Inferior parietal cortex (tissue), 1 donor: ENCODE results near the gene VCX2.
"Not testable (repeated sequence)": the region's sequence is repeated elsewhere in the genome, so short reads cannot be mapped to it uniquely, and the experiment has no call there.

Experiments
- DNase-seq: peaks from one replicate; pipeline ENCODE4 v3.0.0-alpha.2; 2016; ENCODE audit errors: extremely low spot score

Gene VCX2

DNA sequence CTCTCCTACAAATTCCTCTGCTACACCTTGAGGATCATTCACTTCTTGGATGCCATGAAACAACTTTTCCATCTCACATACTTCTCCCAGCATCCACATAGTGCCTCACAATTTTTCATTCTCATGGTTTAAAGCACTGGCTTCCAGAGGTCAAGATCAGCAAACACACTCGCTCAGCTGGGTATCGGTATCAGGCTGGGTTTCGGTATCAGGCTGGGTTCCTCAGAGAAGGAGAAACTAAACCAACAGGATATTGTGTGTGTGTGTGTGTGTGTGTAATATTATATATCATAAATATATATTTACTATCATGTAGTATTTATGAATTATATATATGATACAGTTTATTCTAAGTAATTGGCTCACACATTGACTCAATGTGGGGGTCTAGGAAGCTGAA lies at the start of gene VCX2:
VCX2 (minus strand) TSS at position 99 of the 400 bp plus-strand sequence. CDS start 624 bp downstream, outside the sequence.
- not testable (repeated sequence) for DNase-seq

DNA sequence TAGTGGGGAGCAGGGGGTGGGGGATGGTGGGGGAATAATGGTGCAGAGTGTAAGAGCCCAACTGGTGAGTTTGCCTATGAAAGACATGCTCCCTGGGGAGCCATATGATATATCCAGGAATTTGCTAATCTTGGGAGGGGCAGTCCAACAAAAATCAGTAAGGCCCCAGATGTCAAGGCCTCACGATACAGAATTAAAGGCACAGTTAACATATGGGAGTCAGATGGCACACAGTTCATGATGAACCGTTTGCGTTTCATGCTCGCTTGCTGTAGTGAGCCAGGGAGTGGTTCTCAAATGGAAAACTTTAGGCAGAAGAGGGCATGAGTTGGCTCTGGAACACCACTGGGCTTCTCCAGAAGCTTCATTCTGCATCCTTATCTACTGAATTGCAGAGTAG lies 33.9 kb upstream of the VCX2 start:
- no peak for DNase-seq

DNA sequence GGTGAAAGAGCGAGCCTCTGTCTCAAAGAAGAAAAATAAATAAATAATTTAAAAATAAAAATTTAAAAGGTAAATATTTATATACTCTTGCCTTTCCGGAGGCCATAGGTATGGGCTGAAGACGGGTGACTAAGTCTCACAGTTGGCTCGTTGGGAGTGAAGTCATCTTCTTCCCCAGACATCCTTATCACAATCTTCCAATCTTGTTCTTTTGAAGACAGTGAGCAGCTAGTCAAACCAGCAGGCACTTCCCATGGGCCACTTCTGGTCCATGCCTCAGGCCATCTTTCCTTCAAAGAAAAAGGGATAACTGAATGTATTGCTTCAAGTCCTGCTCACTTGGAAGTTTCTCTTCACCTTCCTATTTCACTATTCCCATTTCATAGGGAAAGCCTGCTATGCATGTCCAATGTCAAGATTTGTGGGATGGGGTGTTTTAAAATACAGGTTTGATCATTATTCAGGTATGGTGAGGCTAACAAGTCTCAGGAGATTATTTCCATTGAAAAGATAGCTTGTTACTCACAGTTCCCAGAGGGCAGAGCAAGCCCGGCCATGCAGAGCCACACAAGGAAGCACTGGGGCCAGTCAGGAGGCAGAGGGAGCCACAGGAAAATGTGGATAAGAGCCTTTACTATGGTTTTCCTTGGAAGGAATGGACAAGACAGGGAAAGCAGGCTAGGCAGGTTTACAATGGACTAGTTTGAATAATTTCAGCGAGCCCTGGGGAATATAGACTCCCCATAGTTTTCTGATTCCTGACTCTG lies 33.3 kb upstream of the VCX2 start:
- no peak for DNase-seq

DNA sequence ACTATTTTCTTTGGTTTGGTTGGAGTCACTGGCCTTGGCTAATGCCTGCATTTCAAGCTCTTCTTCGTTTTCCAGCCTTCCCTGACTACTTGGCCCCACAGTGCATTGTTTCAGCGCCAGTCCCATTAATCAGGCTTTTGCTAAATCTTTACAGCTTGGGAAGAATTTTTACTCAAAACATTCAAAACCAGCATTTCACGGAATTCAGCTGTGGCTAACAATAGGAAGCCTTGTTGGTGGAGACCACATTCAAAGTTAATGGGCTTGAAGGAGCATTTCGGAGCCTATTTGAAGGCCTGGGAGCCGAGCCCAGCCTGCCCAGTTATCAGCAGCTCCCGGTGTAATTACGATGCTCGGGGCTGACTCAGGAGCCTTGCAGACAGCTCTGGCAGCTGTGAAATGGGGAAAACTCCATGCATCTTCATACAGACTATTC lies 30.8 kb upstream of the VCX2 start:
- DNase-seq, result no peak

DNA sequence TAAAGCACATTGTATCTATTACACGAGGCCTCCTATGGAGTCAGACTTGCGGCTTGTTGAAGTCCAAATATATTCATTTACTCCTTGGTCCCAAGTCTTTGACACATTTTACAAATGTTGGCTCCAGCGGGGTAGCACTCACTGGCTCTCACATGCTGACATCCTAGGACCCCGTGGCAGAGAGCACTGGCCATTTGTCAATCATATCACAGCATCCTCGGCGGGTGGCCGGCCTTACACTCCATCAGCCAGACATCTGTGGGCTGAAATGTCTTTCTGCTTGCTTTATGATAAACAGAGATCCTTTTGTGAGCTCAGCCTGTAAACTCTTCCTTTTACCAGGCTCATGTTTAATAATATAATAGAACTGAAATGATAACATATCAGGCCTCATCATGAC lies 25.7 kb upstream of the VCX2 start:
- no peak for DNase-seq

DNA sequence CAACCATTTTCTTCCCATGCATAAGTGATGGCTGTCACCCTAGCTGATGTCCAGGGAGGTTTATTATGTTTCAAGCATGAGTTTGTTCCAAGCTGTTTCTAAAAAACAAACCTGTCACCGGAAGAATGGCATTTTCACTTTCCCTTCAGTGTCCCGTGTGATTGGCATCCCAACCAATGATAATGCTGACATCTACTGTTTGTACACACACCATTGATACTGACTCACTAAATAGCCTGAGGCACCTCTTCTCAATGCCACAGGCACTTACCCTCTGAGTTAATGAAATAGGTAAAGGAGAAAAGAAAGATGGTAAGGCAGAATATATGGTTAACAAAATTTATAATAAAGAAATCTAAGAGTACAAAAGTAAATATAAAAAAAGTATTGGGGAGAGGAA lies 23.1 kb upstream of the VCX2 start:
- no peak for DNase-seq

DNA sequence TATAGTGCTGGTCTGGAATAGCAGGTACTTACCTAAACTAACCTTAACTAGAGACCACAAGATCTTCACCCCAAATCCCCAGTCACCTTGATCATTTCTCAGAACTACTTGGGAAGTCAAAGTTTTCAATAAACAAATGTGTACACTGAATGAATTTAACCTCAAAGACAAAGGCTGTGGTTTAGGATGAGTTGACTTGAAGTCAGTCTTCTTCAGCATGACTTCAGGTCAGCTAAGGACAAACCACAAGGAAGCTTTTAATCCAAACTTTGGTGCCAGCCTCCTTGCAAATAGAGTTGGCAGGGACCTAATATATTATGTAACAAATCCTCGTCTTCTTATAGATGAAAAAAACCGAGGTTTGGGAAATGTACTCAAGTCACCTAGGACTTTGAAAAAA lies 21.2 kb upstream of the VCX2 start:
- DNase-seq, result no peak

DNA sequence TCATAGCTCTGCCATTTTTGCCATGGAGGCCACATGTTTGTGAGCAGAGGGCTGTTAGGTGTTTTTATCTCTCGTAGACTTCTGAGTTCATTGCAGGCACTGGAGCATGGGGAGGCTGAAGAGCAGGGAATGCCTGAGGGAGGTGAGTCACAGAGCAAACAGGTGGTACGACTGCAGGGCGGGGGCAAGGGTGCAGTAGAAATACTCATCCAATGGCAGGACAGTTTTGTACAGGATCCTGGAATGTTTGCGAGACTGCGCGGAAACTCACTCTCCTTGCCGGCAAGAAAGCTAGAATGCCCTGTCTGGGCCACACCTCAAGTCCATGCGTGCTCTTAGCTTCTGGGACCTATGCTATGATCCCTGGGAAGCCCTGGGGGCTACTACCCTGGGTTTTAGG lies 20.0 kb upstream of the VCX2 start:
- no peak for DNase-seq

DNA sequence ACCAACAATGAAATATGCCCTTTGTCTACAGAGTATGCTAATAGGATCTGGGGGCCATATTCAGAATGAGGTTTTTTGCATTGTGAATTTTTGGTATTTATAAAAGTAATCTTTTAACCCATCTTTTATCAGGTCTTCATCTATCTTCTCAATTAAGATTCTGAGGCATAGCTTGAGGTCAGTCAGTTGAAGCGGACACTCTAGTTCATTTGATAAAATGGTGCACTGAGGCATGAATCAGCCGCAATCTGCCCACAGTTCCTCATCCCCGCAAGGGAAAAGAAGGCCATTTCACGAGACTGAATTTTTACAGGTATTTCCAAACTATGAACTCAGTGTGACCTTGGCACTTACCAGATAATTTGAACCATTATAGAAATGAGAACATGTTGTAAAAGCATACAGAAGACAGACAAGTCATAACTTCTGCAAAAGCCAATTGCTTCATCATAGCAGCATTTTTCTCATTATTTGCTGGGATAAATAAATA lies 19.3 kb upstream of the VCX2 start:
- DNase-seq, result no peak

DNA sequence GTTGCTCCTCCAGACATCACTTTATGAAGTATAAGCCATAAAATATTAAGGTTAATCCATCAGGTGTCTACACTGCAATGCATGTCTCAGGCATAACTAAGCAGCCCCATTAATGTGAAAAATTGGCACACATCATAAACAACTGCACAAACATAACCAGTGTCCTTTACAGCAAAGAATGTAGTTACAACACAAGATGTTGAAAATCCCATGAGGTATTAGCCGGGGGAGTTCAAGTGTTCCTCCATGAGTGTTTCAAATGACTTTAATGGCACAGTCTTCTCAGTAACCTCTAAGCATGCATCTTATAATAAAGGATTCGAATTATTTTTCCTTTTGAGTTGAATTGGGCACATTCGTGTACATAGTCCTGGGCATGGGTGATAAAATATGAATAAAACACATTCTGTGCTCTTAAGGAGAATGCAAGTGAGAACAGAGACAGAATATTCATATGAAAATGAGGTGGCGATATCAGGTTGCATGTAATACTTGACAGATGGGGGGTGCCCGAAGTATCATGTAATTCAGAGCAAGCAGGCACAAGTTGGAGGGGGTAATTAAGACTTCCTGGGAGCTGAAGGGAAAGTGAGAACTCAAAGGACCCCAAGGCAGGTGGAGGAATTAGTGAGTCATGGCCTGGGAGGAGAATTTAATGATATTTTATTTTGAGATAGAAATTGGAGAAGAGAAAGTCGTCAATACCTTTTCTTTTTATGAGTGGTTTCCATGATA lies 18.2 kb upstream of the VCX2 start:
- no peak for DNase-seq

DNA sequence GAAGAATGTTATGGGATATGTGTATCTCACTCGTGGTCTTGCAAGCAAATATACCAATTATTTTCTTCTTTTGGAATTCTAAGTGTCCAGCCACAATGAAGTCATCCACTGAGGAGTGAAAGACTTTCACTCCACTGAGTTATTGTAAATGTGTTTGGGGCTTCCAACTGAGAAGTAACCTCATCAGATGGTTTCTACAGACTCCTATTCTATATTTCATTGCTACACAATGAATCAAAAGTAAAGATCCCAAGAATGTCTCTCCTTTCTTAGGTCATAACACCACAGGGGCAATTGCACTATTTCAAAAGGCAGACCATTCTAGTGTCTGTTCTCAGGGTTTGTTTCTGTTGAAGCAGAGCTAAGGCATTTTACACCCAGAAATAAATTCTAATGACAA lies 12.3 kb upstream of the VCX2 start:
- DNase-seq, result no peak

DNA sequence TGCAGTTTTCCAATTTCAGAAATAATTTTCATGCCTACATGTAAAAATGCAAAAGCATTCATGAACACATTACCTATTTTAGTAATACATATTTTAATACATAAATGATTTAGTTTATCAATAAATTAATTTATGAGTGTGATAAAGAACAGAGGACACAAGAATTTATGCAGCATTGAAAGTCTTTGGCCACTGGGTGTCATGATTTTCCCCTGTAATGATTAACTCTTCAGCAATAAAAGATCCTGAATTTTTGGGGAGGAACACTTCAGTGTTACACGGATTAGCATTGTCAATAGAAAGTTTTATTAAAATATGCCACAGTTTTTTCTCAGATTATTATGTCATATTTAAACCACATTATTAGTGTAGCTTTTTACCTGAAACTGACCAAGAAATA lies 8.6 kb upstream of the VCX2 start:
- DNase-seq, result no peak

DNA sequence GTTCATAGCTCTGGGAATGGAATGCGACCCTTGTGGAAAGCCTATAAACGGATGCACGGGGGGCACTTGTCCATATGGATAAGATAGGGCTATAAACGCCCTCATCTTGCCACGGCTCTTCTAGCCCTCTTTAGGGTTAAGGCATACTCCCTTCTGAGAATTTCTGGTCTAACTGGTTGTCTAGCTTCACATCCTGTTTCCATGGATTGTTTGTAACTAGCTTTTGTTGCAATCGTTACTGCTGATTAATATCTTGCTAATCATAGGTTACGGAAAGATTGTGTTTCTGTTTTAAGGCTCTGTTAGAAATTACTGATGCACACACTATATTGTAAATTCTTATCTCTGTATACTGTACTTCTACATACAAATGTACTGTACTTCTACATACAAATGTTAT lies 17.1 kb downstream of the VCX2 start:
- not testable (repeated sequence) for DNase-seq

DNA sequence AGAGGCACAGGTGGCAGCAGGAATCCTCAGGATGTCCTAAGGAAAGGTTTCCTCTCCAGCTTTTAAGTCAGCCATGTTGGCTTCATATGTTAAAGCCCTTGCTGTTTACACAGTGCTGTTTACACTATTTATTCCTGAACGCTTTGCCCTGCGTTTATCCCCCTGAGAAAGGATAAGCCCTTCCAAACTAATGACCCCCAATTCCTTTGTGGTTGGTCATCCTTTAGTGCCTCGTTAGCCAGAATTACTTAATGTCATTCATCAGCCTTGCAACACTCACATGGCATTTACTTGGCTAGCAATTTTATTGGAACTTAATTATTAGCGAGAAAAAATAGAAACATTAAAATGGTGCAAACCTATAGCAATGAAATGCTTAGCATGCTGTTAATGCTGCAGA lies 23.8 kb downstream of the VCX2 start:
- DNase-seq, result no peak

DNA sequence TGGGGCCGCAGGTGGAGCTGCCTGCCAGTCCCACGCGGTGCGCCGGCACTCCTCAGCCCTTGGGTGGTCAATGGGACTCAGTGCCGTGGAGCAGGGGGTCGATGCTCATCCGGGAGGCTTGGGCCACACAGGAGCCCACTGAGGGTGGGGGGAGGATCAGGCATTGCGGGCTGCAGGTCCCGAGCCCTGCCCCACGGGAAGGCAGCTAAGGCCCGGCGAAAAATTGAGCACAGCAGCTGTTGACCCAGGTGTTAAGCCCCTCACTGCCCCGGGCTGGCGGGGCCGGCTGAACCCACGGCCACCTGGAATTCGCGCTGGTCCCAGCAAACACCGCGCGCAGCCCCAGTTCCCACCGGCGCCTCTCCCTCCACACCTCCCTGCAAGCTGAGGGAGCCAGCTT lies 26.1 kb downstream of the VCX2 start:
- DNase-seq, result no peak

DNA sequence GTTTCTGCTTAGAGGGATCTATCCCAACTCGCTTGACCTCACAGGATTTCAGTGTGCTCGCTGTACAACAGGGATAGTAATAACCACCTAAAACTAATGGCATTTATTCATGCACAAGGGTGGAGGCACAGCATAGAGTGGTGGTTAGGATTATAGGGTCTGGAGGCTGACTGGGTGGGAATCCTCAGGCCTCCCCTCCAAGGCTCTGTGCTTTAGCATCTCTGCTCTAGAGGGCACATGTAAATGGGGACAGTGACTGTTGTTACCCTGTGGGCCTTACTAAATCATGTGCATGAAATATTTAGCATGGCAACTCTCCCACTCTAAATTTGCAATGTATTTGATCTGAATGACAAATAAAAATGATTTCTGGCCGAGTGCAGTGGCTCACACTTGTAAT lies 29.2 kb downstream of the VCX2 start:
- DNase-seq, result no peak

DNA sequence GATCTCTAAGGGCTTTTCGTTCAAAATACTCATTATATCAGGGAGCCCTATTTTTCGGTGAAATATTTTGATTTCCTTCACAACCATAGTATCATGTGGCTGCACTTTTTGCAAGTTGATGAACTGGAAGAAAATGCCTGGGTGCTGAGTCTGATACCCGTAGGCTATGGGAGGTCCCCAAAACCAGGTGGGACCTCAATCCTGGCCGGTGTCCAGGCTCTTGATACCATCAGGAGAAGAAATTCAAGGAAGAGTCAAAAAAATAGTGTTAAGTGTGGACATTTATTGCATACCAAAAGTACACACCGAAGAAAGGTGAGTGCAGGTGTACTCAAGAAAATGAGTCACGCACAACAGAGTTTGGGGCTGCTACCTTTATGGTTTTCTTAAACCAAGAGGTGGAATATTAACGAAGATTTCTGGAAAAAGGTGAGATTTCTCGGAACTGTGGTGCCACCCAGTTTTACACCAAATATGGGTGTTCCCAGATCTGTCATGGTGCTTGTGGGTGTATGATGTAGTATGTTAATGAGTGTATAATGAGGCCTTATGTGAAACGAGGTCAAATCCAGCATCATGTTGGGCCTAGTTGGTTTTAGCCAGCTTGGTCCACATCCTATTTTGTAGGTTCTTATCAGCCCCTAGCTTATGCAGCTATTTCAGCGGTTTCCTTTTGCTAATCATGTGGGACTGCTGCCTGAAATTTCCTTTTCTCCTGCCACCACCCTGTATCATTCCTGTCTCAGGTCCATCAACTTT lies 29.9 kb downstream of the VCX2 start:
- no peak for DNase-seq

DNA sequence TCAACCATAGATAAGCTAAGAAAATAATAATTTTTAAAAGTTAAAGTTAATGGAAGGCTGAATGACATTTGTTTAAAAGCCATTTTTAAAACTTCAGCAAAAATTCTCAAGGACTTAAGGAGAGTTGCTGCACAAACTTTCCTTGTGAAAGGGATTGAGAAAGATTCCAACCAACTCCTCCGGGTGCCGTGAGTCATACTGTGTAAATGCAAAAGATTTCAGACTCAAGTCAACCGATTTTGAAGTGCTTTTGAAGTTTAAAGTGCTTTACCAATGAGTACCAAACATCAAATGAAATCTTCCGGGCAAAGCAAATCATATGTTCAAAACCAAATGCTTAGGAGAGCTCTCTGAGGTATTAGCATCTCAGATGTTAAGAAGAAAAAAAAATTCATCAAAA lies 31.4 kb downstream of the VCX2 start:
- no peak for DNase-seq

DNA sequence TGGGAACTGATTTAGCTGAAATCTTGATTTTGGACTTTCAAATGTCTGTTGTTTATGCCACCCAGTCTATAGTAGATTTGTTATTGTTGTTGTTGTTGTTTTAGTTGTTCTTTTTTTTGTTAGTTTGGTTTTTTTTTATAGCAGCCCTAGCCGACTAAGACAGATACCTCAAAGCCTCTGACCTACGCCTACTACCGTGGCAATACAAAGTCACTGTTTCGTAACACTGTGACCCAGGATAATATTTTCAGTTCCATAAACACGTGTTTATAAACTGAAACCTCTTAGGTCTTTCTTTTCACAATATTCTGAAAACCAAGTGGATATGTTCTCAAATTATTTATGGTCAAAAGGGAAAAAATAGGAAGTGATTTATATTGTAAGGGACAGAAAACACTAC lies 32.8 kb downstream of the VCX2 start:
- DNase-seq, result no peak

DNA sequence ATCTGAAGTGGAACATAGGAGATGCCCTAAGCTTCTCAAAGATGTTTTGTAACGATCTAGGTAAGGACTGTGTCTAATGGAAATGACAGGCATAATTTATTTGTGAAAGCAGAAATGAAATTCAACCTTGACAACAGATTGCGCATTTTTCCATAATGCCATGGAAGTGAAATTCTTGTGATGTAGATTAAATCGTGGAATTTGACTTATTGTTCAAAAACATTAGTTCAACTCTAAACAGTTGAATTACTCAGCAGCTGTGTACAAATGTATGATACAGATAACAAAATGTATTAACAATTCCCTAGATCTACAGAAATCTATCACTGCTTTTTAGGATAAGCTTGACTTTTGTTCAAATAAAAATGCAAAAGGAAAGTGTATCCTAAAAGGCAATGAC lies 44.4 kb downstream of the VCX2 start:
- DNase-seq, result no peak

DNA sequence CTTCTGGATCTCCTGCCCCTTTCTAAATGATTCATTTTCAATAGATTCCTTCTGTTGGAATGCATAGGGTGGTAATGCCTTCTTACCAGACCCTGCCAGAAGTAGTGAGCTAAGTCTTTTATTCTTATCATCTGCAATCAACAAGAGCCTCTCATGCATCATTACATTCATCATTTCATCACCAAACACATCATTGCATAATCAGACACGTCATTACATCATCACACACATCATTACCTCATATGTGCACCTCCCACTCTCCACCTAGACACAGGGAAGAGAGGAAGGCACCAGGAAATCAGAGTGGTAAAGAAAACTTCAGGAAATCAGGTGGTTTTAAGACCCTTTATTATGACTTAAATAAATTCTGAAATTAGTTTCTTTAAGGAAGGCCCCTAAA lies 45.0 kb downstream of the VCX2 start:
- no peak for DNase-seq

DNA sequence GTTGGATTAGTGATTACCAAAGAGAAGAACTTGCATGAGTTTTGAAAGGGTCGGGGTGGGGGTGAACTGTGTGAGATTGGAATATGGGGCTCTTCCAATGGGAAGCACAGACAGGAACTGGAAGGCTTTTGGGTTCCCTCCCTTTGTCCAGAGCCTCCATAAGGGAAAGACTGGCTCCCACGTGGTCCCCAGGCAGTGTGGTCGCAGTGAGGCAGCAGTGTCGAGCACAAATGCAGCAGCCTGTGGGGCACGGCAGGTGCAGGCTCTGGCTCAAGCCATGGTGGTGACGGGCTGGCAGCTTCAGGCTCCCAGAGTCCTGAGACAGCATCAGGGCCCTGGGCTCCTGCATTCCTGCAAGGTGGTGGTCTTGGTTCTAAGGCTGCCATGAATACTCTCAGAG lies 45.5 kb downstream of the VCX2 start:
- no peak for DNase-seq

DNA sequence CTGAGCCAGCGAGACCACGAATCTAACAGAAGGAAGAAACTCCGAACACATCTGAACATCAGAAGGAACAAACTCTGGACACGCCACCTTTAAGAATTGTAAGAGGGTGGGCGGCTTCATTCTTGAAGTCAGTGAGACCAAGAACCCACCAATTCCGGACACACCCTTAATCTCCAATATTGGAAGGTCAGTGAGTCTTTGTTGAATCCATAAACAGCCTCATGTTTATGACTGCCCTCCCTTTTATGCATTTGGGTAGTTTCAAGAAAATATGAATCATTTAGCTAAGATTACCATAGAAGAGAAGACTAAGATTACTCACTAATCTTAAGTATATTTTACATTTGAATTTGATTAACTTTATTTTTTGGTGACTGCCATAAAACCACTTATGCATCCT lies 48.5 kb downstream of the VCX2 start:
- no peak for DNase-seq
